Breast epithelium (tissue), 4 donors: Measurements from ENCODE around the gene HOXB5. TPM values are rescaled to one million over a fixed set of nuclear protein-coding genes. Genes with fewer than 3 reads are reported as not detected.
A peak's percentile ranks its signal among the peaks of the same experiment; 100 is the strongest.

Source experiments
- DNase-seq, 2 donors: peaks; one replicate each; pipeline ENCODE4 v3.0.0-alpha.2; 2019; ENCODE audit warnings: low spot score in 2 of 2
- H3K27ac ChIP-seq, 2 donors: fragments of 200-600 bp; sonication (generic) in 1 of 2; one replicate each; pipeline ENCODE4 v1.5.1; 2016 to 2019; ENCODE audit warnings: mild to moderate bottlenecking in 1 of 2
- H3K27me3 ChIP-seq, 2 donors: fragments of 200-600 bp; sonication (generic) in 1 of 2; one replicate each; pipeline versions ENCODE4 v1.5.1 to v1.6.0; 2017 to 2019; ENCODE audit warnings: control low read depth in 1 of 2, mild to moderate bottlenecking in 1 of 2
- H3K36me3 ChIP-seq: fragments of 200-600 bp; one replicate; pipeline ENCODE4 v1.5.1; 2019
- H3K4me1 ChIP-seq, 2 donors: fragments of 200-600 bp; sonication (generic); one replicate each; pipeline ENCODE4 v1.5.1; 2016 to 2019; ENCODE audit warnings: control low read depth in 1 of 2
- H3K4me3 ChIP-seq, 3 donors: fragments of 200-600 bp; sonication (generic); 1 replicate in 2 of 3; 2 replicates in 1 of 3; pipeline ENCODE4 v1.5.1; 2016 to 2019; ENCODE audit warnings: mild to moderate bottlenecking in 3 of 3, moderate library complexity in 2 of 3
- H3K9me3 ChIP-seq, 2 donors: fragments of 200-600 bp; sonication (generic) in 1 of 2; one replicate each; pipeline ENCODE4 v1.5.1; 2016 to 2019; ENCODE audit warnings: control low read depth in 1 of 2
- CTCF ChIP-seq, 3 donors: fragments of 450-650 bp; IDR thresholded peaks; one replicate each; pipeline ENCODE4 v1.5.1; 2016 to 2017; ENCODE audit warnings: antibody characterized with exemption in 3 of 3, mild to moderate bottlenecking in 3 of 3, moderate library complexity in 3 of 3
- POLR2A ChIP-seq: fragments of 450-650 bp; IDR thresholded peaks from one replicate; pipeline ENCODE4 v1.6.1; 2016; ENCODE audit warnings: antibody characterized with exemption, mild to moderate bottlenecking, moderate library complexity
- POLR2AphosphoS5 ChIP-seq, 3 donors: sonication (generic); formaldehyde crosslinking; IDR thresholded peaks; one replicate each; pipeline ENCODE4 v1.6.1; 2017; ENCODE audit warnings: antibody characterized with exemption in 3 of 3
- intact Hi-C: fragments of 100-400 bp; cut with DNase I; formaldehyde crosslinking; loops from one replicate; pipeline ENCODE4 v1.15.1; 2023; ENCODE audit warnings: low total_unique reads
- total RNA-seq, 3 donors: library from RNA; depleted of rRNA; stranded (reverse); fragments of >200 nt; gene quantifications; one replicate each; pipeline ENCODE4 v1.1.0, GENCODE V29; 2016

Gene HOXB5
- total RNA-seq, 3 donors from 2014 or later, result 0.44 to 2.0 (median 1.4) TPM

- no peak for DNase-seq
- TF ChIP-seq POLR2A (no peak), CTCF (IDR thresholded peaks at IDR 0.05) (no peak), POLR2AphosphoS5 (IDR thresholded peaks at IDR 0.05) (no peak)
- Histone ChIP-seq H3K27me3 (peaks cover 16 to 100% of the 10 kb centered on the region in 2 donors), H3K9me3 (no peaks in the 10 kb centered on the region), H3K36me3 (no peaks in the 10 kb centered on the region), H3K27ac (no peak overlapping the region), H3K4me3 (no peak overlapping the region), H3K4me1 (peaks cover 14 to 17% of the 10 kb centered on the region in 2 donors)
- intact Hi-C loops, result no loop called here
Observed at GRCh38 chr17:48621410-48622392, 28.1 kb upstream of the HOXB5 start.

- intact Hi-C loops, result no loop called here
- TF ChIP-seq CTCF (IDR thresholded peaks at IDR 0.05) (no peak), POLR2AphosphoS5 (IDR thresholded peaks at IDR 0.05) (no peak), POLR2A (no peak)
- DNase-seq, result no peak
- Histone ChIP-seq H3K9me3 (no peaks in the 10 kb centered on the region), H3K27me3 (peaks cover 16 to 100% of the 10 kb centered on the region in 2 donors), H3K36me3 (no peaks in the 10 kb centered on the region), H3K4me3 (no peak overlapping the region), H3K27ac (no peak overlapping the region), H3K4me1 (peaks cover 8 to 9% of the 10 kb centered on the region in 2 donors)
Observed at GRCh38 chr17:48620461-48621139, 27.0 kb upstream of the HOXB5 start.

- Histone ChIP-seq H3K27ac (no peak overlapping the region), H3K27me3 (peaks cover 13 to 100% of the 10 kb centered on the region in 2 donors), H3K4me1 (peaks cover 2 to 4% of the 10 kb centered on the region in 2 donors), H3K36me3 (no peaks in the 10 kb centered on the region), H3K4me3 (no peak overlapping the region), H3K9me3 (no peaks in the 10 kb centered on the region)
- DNase-seq, result no peak
- no peak for TF ChIP-seq POLR2AphosphoS5 (IDR thresholded peaks at IDR 0.05)
- no peak for TF ChIP-seq CTCF (IDR thresholded peaks at IDR 0.05)
- no peak for TF ChIP-seq POLR2A
- intact Hi-C loops, result no loop called here
Observed at GRCh38 chr17:48619826-48620449, 26.4 kb upstream of the HOXB5 start.

- H3K36me3 ChIP-seq, result no peaks in the 10 kb centered on the region
- intact Hi-C loops, result no loop called here
- DNase-seq, result peak; percentile 84 to 94
- no peak for TF ChIP-seq POLR2AphosphoS5 (IDR thresholded peaks at IDR 0.05)
- peak; percentile 80 to 98 (median 97) for TF ChIP-seq CTCF (IDR thresholded peaks at IDR 0.05)
- H3K27ac ChIP-seq, result no peak overlapping the region
- no peaks in the 10 kb centered on the region for H3K9me3 ChIP-seq
- H3K4me3 ChIP-seq, result no peak overlapping the region
- H3K27me3 ChIP-seq, result peaks cover 17 to 100% of the 10 kb centered on the region in 2 donors
- no peaks in the 10 kb centered on the region for H3K4me1 ChIP-seq
Observed at GRCh38 chr17:48618256-48618896, 24.8 kb upstream of the HOXB5 start.
